SK-N-SH (cell line): ENCODE measurements around the gene OLR1. TPM values are rescaled to one million over a fixed set of nuclear protein-coding genes. Genes with fewer than 3 reads are reported as not detected.
"Not testable (repeated sequence)": the region's sequence is repeated elsewhere in the genome, so short reads cannot be mapped to it uniquely, and the experiment has no call there.

Source experiments
- CTCF ChIA-PET: fragments of 300-600, 350-600 bp; formaldehyde crosslinking; extraction: SDS; loops from one replicate; lab custom pipeline; 2021; lab: Yijun Ruan, JAX
- POLR2A ChIA-PET: fragments of 350-600 bp; sonication (Branson Sonifier 250); formaldehyde crosslinking; extraction: SDS; loops from one replicate; lab custom pipeline; 2020; ENCODE audit warnings: antibody characterized with exemption, inconsistent platforms; lab: Yijun Ruan, JAX
- DNase-seq: peaks from one replicate; pipeline ENCODE4 v3.0.0; 2012
- H2AFZ ChIP-seq: fragments of 200-600 bp; sonication (generic); 2 replicates; pipeline ENCODE4 v1.8.1; 2016; ENCODE audit warnings: antibody characterized with exemption, mild to moderate bottlenecking, low read depth
- H3F3A ChIP-seq: fragments of 200-600 bp; sonication (generic); replicated peaks from 2 replicates; pipeline ENCODE3; 2016; ENCODE audit warnings: antibody characterized with exemption, mild to moderate bottlenecking; ENCODE audit not compliant: insufficient read depth
- H3K27ac ChIP-seq, 2 experiments: fragments of 200-500 bp in 1 of 2; fragments of 200-600 bp in 1 of 2; sonication (Bioruptor generic) in 1 of 2; sonication (generic), shearing (Covaris generic) in 1 of 2; 2 replicates each; pipeline versions ENCODE4 v1.5.1 to v1.6.1; 2014 to 2016; ENCODE audit warnings: low read depth in 2 of 2, inconsistent platforms in 1 of 2, low read length in 1 of 2, mild to moderate bottlenecking in 1 of 2, mixed read lengths in 1 of 2
- H3K27me3 ChIP-seq: fragments of 200-600 bp; sonication (generic), shearing (Covaris generic); 2 replicates; pipeline ENCODE4 v1.6.1; 2016; ENCODE audit warnings: mixed run types; ENCODE audit not compliant: insufficient read depth
- H3K36me3 ChIP-seq, 2 experiments: fragments of 200-500 bp in 1 of 2; fragments of 200-600 bp in 1 of 2; sonication (Bioruptor generic) in 1 of 2; sonication (generic) in 1 of 2; replicated peaks in 1 of 2; 2 replicates each; pipeline versions ENCODE3 to v1.5.1; 2014 to 2016; ENCODE audit warnings: low read length in 1 of 2, mild to moderate bottlenecking in 1 of 2; ENCODE audit not compliant: insufficient read depth in 2 of 2, control insufficient read depth in 1 of 2
- H3K4me1 ChIP-seq, 2 experiments: fragments of 200-500 bp in 1 of 2; fragments of 200-600 bp in 1 of 2; sonication (Bioruptor generic) in 1 of 2; sonication (generic), shearing (Covaris generic) in 1 of 2; 2 replicates each; pipeline versions ENCODE4 v1.5.1 to v1.6.1; 2014 to 2016; ENCODE audit warnings: low read depth in 1 of 2, low read length in 1 of 2, mixed run types in 1 of 2; ENCODE audit not compliant: insufficient read depth in 2 of 2, control insufficient read depth in 1 of 2
- H3K4me2 ChIP-seq: fragments of 200-600 bp; sonication (generic), shearing (Covaris generic); 2 replicates; pipeline ENCODE4 v1.6.1; 2017; ENCODE audit warnings: mixed run types
- H3K4me3 ChIP-seq, 2 experiments: fragments of 200-500 bp in 1 of 2; fragments of 200-600 bp in 1 of 2; sonication (Bioruptor generic) in 1 of 2; sonication (generic), shearing (Covaris generic) in 1 of 2; 2 replicates each; pipeline versions ENCODE4 v1.5.1 to v1.8.1; 2014 to 2016; ENCODE audit warnings: low read depth in 2 of 2, inconsistent platforms in 1 of 2, low read length in 1 of 2, mild to moderate bottlenecking in 1 of 2, mixed read lengths in 1 of 2, moderate library complexity in 1 of 2
- H3K79me2 ChIP-seq: fragments of 200-600 bp; sonication (generic); 2 replicates; pipeline ENCODE4 v1.8.1; 2017; ENCODE audit warnings: mild to moderate bottlenecking; ENCODE audit not compliant: insufficient read depth
- H3K9ac ChIP-seq: fragments of 200-600 bp; sonication (generic); 2 replicates; pipeline ENCODE4 v1.6.1; 2017; ENCODE audit warnings: mixed run types
- H3K9me2 ChIP-seq: fragments of 200-600 bp; sonication (generic); 2 replicates; pipeline ENCODE4 v1.6.1; 2017; ENCODE audit warnings: mixed run types
- H3K9me3 ChIP-seq: fragments of 200-600 bp; sonication (generic); 2 replicates; pipeline ENCODE4 v1.6.1; 2017; ENCODE audit warnings: mixed run types, mild to moderate bottlenecking, moderate library complexity
- H4K20me1 ChIP-seq: fragments of 200-600 bp; sonication (generic); 2 replicates; pipeline ENCODE4 v1.6.1; 2017; ENCODE audit warnings: mild to moderate bottlenecking, mixed run types; ENCODE audit not compliant: insufficient read depth
- CHD2 ChIP-seq: fragments of 150-350 bp; IDR thresholded peaks from 2 replicates; pipeline ENCODE4 v1.6.1; 2018; ENCODE audit warnings: low read length; ENCODE audit not compliant: partially characterized antibody
- CTCF ChIP-seq: fragments of 200-600 bp; sonication (generic); IDR thresholded peaks from 2 replicates; pipeline ENCODE4 v1.6.1; 2017; ENCODE audit warnings: antibody characterized with exemption, mild to moderate bottlenecking, moderate library complexity
- EP300 ChIP-seq, 2 experiments: IDR thresholded peaks; 2 replicates each; pipeline versions ENCODE4 v1.4.0 to v1.6.1; 2012; ENCODE audit warnings: borderline replicate concordance in 1 of 2, low read depth in 1 of 2, low read length in 1 of 2
- EZH2phosphoT487 ChIP-seq: fragments of 200-600 bp; sonication (generic); IDR thresholded peaks from 2 replicates; pipeline ENCODE4 v1.6.1; 2017; ENCODE audit warnings: low read depth, mixed run types, mild to moderate bottlenecking, antibody characterized with exemption, moderate library complexity, borderline replicate concordance
- FOXJ3 ChIP-seq: sonication (generic); formaldehyde crosslinking; IDR thresholded peaks from 2 replicates; pipeline ENCODE4 v1.5.1; 2020; ENCODE audit warnings: mild to moderate bottlenecking, missing genetic modification reagents
- GABPA ChIP-seq: IDR thresholded peaks from 2 replicates; pipeline ENCODE4 v1.4.0; 2012; ENCODE audit warnings: low read depth, mild to moderate bottlenecking
- GATA2 ChIP-seq: sonication (generic); formaldehyde crosslinking; IDR thresholded peaks from 2 replicates; pipeline ENCODE4 v1.5.0; 2020; ENCODE audit warnings: mild to moderate bottlenecking, missing genetic modification reagents
- IRF3 ChIP-seq: fragments of 150-350 bp; IDR thresholded peaks from 2 replicates; pipeline ENCODE4 v1.6.1; 2016; ENCODE audit warnings: mild to moderate bottlenecking, low read depth, low read length
- JUND ChIP-seq: IDR thresholded peaks from 2 replicates; pipeline ENCODE4 v1.4.0; 2012
- MAX ChIP-seq: IDR thresholded peaks from 2 replicates; pipeline ENCODE4 v1.4.0; 2012; ENCODE audit warnings: low read depth
- RCOR1 ChIP-seq: fragments of 150-350 bp; IDR thresholded peaks from 2 replicates; pipeline ENCODE4 v1.6.1; 2017; ENCODE audit warnings: antibody characterized with exemption, low read length
- REST ChIP-seq: IDR thresholded peaks from 2 replicates; pipeline ENCODE4 v1.6.1; 2012; ENCODE audit warnings: mild to moderate bottlenecking, low read depth, low read length, moderate library complexity
- RFX5 ChIP-seq: IDR thresholded peaks from 2 replicates; pipeline ENCODE4 v1.6.1; 2012; ENCODE audit warnings: mild to moderate bottlenecking, improper control_type of control experiment, low read length
- SMC3 ChIP-seq: IDR thresholded peaks from 2 replicates; pipeline ENCODE4 v1.6.1; 2012; ENCODE audit warnings: low read depth, low read length, improper control_type of control experiment
- TAF1 ChIP-seq: IDR thresholded peaks from 2 replicates; pipeline ENCODE4 v1.6.1; 2012; ENCODE audit warnings: low read depth, mild to moderate bottlenecking, low read length, moderate library complexity, borderline replicate concordance
- TEAD4 ChIP-seq: IDR thresholded peaks from 2 replicates; pipeline ENCODE4 v1.4.0; 2012; ENCODE audit warnings: mild to moderate bottlenecking, borderline replicate concordance; ENCODE audit not compliant: insufficient read depth
- USF1 ChIP-seq: IDR thresholded peaks from 2 replicates; pipeline ENCODE4 v1.4.0; 2012; ENCODE audit warnings: low read depth, borderline replicate concordance
- USF2 ChIP-seq: fragments of 150-350 bp; IDR thresholded peaks from 2 replicates; pipeline ENCODE4 v1.6.1; 2017; ENCODE audit warnings: antibody characterized with exemption, low read length, low read depth, borderline replicate concordance
- YY1 ChIP-seq: IDR thresholded peaks from 2 replicates; pipeline ENCODE4 v1.4.0; 2012; ENCODE audit warnings: low read depth, mild to moderate bottlenecking
- WGBS: methylation state at CpG from one replicate; pipeline ENCODE4 v1.1.6; 2017; ENCODE audit warnings: low lambda C conversion rate; 5-methylcytosine and 5-hydroxymethylcytosine counted together
- polyA plus RNA-seq, 3 experiments: library from polyadenylated mRNA; depleted of rRNA; stranded (reverse); fragments of >200 nt; gene quantifications; 2 replicates each; pipeline ENCODE4 v1.2.3, GENCODE V29; 2012

The OLR1 gene
- polyA plus RNA-seq, 1 of the 3 experiments (the other 2 are of a cell fraction): not detected

GRCh38 chr12:10189653-10190052 lies 17.7 kb upstream of the OLR1 start:
- Histone ChIP-seq H3K9me2 (no peaks in the 10 kb centered on the region), H3K4me3 (no peak overlapping the region), H3K27ac (no peak overlapping the region), H3K9me3 (no peaks in the 10 kb centered on the region), H3K9ac (no peak overlapping the region), H2AFZ (no peak overlapping the region), H3K4me2 (no peak overlapping the region), H3K79me2 (no peaks in the 10 kb centered on the region), H3K4me1 (no peaks in the 10 kb centered on the region), H3K36me3 (no peaks in the 10 kb centered on the region), H3F3A (no peaks in the 10 kb centered on the region), H3K27me3 (peaks cover 27% of the 10 kb centered on the region; the same call in 1 of the 2 replicates), H4K20me1 (no peaks in the 10 kb centered on the region)
- ChIA-PET CTCF (interaction anchor here (0.7 to 6.5 kb wide), 6 partner anchors 19 to 439 kb away, joined by 3 to 48 read pairs (median 4); no protein-coding TSS in a partner anchor), POLR2A (no interaction called here)
- 22% methylated on average over 5 of the region's 5 CpGs for WGBS
- TF ChIP-seq MAX: no peak
- no peak for TF ChIP-seq FOXJ3 (CRISPR knock-in tag)
- no peak for TF ChIP-seq IRF3
- no peak for TF ChIP-seq JUND
- TF ChIP-seq GATA2 (CRISPR knock-in tag): no peak
- TF ChIP-seq USF2: no peak
- no peak for TF ChIP-seq SMC3
- TF ChIP-seq RFX5: no peak
- TF ChIP-seq EZH2phosphoT487: no peak
- no peak for TF ChIP-seq USF1
- no peak for TF ChIP-seq YY1
- TF ChIP-seq REST: no peak
- TF ChIP-seq GABPA: no peak
- no peak for TF ChIP-seq TEAD4
- TF ChIP-seq RCOR1: no peak
- no peak for TF ChIP-seq TAF1
- TF ChIP-seq CTCF: no peak
- no peak for TF ChIP-seq EP300 (IDR thresholded peaks at IDR 0.05; ENCODE audit: borderline replicate concordance in 1 of 2, low read depth in 1 of 2, low read length in 1 of 2)
- no peak for TF ChIP-seq CHD2
- DNase-seq: no peak

GRCh38 chr12:10186958-10187357 lies 15.0 kb upstream of the OLR1 start:
- H3K4me2 ChIP-seq, H3K27ac ChIP-seq, H3K4me3 ChIP-seq, H3K36me3 ChIP-seq, POLR2A ChIA-PET, DNase-seq, H3K9me2 ChIP-seq, H3F3A ChIP-seq, H3K4me1 ChIP-seq, H3K9me3 ChIP-seq, H3K9ac ChIP-seq, H2AFZ ChIP-seq, H4K20me1 ChIP-seq, H3K79me2 ChIP-seq: not testable (repeated sequence)
- CTCF ChIA-PET: interaction anchor here (1.0 to 6.5 kb wide), 2 partner anchors 15 to 34 kb away, joined by 3 to 48 read pairs; no protein-coding TSS in a partner anchor
- 35% methylated on average over 6 of the region's 6 CpGs for WGBS
- peaks cover 29% of the 10 kb centered on the region; the same call in 1 of the 2 replicates for H3K27me3 ChIP-seq
